K562 (cell line): ENCODE measurements around the gene LAPTM5. TPM values are rescaled to one million over a fixed set of nuclear protein-coding genes. Genes with fewer than 3 reads are reported as not detected.

Source experiments
- CREB1 ChIP-seq, 2 experiments: sonication (generic) in 1 of 2; formaldehyde crosslinking in 1 of 2; IDR thresholded peaks; 2 replicates each; pipeline versions ENCODE4 v1.6.1 to v1.8.0; 2012 to 2022; ENCODE audit warnings: inconsistent platforms in 1 of 2, mild to moderate bottlenecking in 1 of 2, missing genetic modification reagents in 1 of 2, moderate library complexity in 1 of 2
- MCM5 ChIP-seq: fragments of 450-650 bp; IDR thresholded peaks from 2 replicates; pipeline ENCODE4 v1.6.1; 2016; ENCODE audit warnings: low read depth
- MYBL2 ChIP-seq, 2 experiments: fragments of 450-650 bp in 1 of 2; sonication (generic) in 1 of 2; formaldehyde crosslinking in 1 of 2; IDR thresholded peaks; 2 replicates each; pipeline versions ENCODE4 v1.6.1 to v1.8.1; 2017 to 2022; ENCODE audit warnings: borderline replicate concordance in 1 of 2, inconsistent platforms in 1 of 2, low read depth in 1 of 2, mild to moderate bottlenecking in 1 of 2, missing genetic modification reagents in 1 of 2, moderate library complexity in 1 of 2
- SIRT6 ChIP-seq: IDR thresholded peaks from one replicate; pipeline ENCODE4 v1.6.1; 2012; ENCODE audit warnings: low read depth, mild to moderate bottlenecking, control low read depth, inconsistent platforms, low read length, moderate library complexity
- TAL1 ChIP-seq: fragments of 450-650 bp; IDR thresholded peaks from 2 replicates; pipeline ENCODE4 v1.6.1; 2016; ENCODE audit warnings: mild to moderate bottlenecking
- ZNF140 ChIP-seq: fragments of 250-450 bp; sonication (Bioruptor Pico); IDR thresholded peaks from 2 replicates; pipeline ENCODE4 v1.8.0; 2021; ENCODE audit warnings: moderate library complexity, mild to moderate bottlenecking, inconsistent platforms
- ZNF584 ChIP-seq: fragments of 200-800 bp; sonication (Bioruptor generic); IDR thresholded peaks from 2 replicates; pipeline ENCODE4 v1.6.1; 2016; ENCODE audit warnings: low read depth, mild to moderate bottlenecking, missing genetic modification characterization, missing compliant biosample characterization
- ZNF764 ChIP-seq: fragments of 250-450 bp; sonication (Bioruptor Pico); IDR thresholded peaks from 2 replicates; pipeline ENCODE4 v1.4.0; 2020; ENCODE audit warnings: low read depth, mild to moderate bottlenecking, moderate library complexity
- polyA plus RNA-seq, 8 experiments: library from polyadenylated mRNA; depleted of rRNA in 4 of 8; stranded (reverse) in 5 of 8; unstranded in 3 of 8; fragments of >200 nt; fragmentation: Nextera tagmentation in 2 of 8; fragmentation: Illumina TruSeq in 1 of 8; extraction: Ambion mirVana in 2 of 8; extraction: Trizol in 1 of 8; gene quantifications; 2 replicates each; pipeline versions ENCODE4 v1.2.1 to v1.2.3, GENCODE V29; 2011 to 2014; ENCODE audit warnings: inconsistent platforms in 1 of 8, missing spikeins in 1 of 8
- total RNA-seq, 7 experiments: library from RNA; depleted of rRNA in 6 of 7; stranded (reverse); fragments of >200 nt in 6 of 7; fragmentation: Illumina TruSeq in 2 of 7; extraction: Trizol in 2 of 7; gene quantifications; 2 replicates each; pipeline versions ENCODE4 v1.2.1 to v1.2.3, GENCODE V29; 2011 to 2021; ENCODE audit warnings: low replicate concordance in 1 of 7
- TF ChIP-seq, protein P1 (sequence below), 3 experiments: IDR thresholded peaks in 2 of 3; conservative IDR thresholded peaks in 1 of 3; 2 replicates each; pipeline ENCODE4 v1.5.1; 2011 to 2012; ENCODE audit warnings: low read length in 3 of 3, mild to moderate bottlenecking in 3 of 3, control low read depth in 2 of 3, improper control_type of control experiment in 1 of 3, inconsistent platforms in 1 of 3, low read depth in 1 of 3, mixed read lengths in 1 of 3, moderate library complexity in 1 of 3; ENCODE audit not compliant: insufficient read depth in 2 of 3
- TF ChIP-seq, protein P2 (sequence below), 2 experiments: IDR thresholded peaks; 2 replicates each; pipeline ENCODE4 v1.6.1; 2011; ENCODE audit warnings: borderline replicate concordance in 1 of 2, control low read depth in 1 of 2, low read depth in 1 of 2, low read length in 1 of 2, mild to moderate bottlenecking in 1 of 2, mixed read lengths in 1 of 2, moderate library complexity in 1 of 2; ENCODE audit not compliant: insufficient read depth in 1 of 2, insufficient read length in 1 of 2, poor library complexity in 1 of 2, severe bottlenecking in 1 of 2; ENCODE audit errors: extremely low read depth in 1 of 2
- TF ChIP-seq, protein P3 (sequence below): fragments of 450-650 bp; formaldehyde crosslinking; IDR thresholded peaks from 2 replicates; pipeline ENCODE4 v1.4.0; 2022; ENCODE audit warnings: missing genetic modification characterization
- TF ChIP-seq, protein P4 (sequence below): conservative IDR thresholded peaks from 2 replicates; pipeline ENCODE4 v1.6.1; 2011; ENCODE audit warnings: low read depth, mild to moderate bottlenecking, low read length; ENCODE audit not compliant: control insufficient read depth
- TF ChIP-seq, protein P5 (sequence below): fragments of 200-800 bp; sonication (Bioruptor generic); IDR thresholded peaks from 2 replicates; pipeline ENCODE4 v1.6.1; 2016; ENCODE audit warnings: missing genetic modification characterization, missing compliant biosample characterization

Gene LAPTM5
- total and polyA plus RNA-seq, 9 of the 15 experiments (the other 6 are each of a cell fraction or from before 2014, with no cell fraction given): 2.4 to 47.3 (median 20.3) TPM

DNA sequence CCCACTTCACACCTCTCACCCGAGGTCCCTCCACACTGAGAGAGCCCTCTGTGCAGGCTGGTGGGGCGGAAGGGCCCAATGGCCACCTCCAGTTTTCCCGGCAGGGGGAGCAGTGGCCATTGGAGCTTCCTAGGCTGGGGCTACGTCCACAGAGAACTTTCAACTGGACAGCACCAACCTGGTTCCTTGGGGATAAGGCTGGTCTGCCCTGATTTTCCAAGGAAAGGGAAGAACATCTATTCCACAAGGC lies 20.3 kb upstream of the LAPTM5 start (continued):
- TF ChIP-seq, protein P1, sequence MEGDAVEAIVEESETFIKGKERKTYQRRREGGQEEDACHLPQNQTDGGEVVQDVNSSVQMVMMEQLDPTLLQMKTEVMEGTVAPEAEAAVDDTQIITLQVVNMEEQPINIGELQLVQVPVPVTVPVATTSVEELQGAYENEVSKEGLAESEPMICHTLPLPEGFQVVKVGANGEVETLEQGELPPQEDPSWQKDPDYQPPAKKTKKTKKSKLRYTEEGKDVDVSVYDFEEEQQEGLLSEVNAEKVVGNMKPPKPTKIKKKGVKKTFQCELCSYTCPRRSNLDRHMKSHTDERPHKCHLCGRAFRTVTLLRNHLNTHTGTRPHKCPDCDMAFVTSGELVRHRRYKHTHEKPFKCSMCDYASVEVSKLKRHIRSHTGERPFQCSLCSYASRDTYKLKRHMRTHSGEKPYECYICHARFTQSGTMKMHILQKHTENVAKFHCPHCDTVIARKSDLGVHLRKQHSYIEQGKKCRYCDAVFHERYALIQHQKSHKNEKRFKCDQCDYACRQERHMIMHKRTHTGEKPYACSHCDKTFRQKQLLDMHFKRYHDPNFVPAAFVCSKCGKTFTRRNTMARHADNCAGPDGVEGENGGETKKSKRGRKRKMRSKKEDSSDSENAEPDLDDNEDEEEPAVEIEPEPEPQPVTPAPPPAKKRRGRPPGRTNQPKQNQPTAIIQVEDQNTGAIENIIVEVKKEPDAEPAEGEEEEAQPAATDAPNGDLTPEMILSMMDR (IDR thresholded peaks at IDR 0.05 in 2 of 3, conservative IDR thresholded peaks at IDR 0.05 in 1 of 3; ENCODE audit: insufficient read depth in 2 of 3, low read depth in 1 of 3, low read length in 3 of 3): peak; percentile 44 to 76 (median 57)
- TF ChIP-seq CREB1 (IDR thresholded peaks at IDR 0.05) (no peak), CREB1 (CRISPR knock-in tag; IDR thresholded peaks at IDR 0.05) (no peak), ZNF764 (CRISPR knock-in tag) (0 out of 2 replicates have a peak, but pooled peaks have one; percentile 50), TAL1 (no peak), MCM5 (no peak), SIRT6 (no peak), ZNF584 (peak; percentile 75; the same call in 1 of the 2 replicates), ZNF140 (CRISPR knock-in tag) (no peak), MYBL2 (IDR thresholded peaks at IDR 0.05; ENCODE audit: low read depth) (no peak), MYBL2 (CRISPR knock-in tag; IDR thresholded peaks at IDR 0.05; ENCODE audit: borderline replicate concordance) (no peak)
- TF ChIP-seq, protein P2, sequence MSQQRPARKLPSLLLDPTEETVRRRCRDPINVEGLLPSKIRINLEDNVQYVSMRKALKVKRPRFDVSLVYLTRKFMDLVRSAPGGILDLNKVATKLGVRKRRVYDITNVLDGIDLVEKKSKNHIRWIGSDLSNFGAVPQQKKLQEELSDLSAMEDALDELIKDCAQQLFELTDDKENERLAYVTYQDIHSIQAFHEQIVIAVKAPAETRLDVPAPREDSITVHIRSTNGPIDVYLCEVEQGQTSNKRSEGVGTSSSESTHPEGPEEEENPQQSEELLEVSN (IDR thresholded peaks at IDR 0.05; ENCODE audit: borderline replicate concordance in 1 of 2, extremely low read depth in 1 of 2, insufficient read depth in 1 of 2, insufficient read length in 1 of 2, low read depth in 1 of 2, low read length in 1 of 2, poor library complexity in 1 of 2, severe bottlenecking in 1 of 2): peak in 1 of 2 experiments; percentile 66
- TF ChIP-seq, protein P3, sequence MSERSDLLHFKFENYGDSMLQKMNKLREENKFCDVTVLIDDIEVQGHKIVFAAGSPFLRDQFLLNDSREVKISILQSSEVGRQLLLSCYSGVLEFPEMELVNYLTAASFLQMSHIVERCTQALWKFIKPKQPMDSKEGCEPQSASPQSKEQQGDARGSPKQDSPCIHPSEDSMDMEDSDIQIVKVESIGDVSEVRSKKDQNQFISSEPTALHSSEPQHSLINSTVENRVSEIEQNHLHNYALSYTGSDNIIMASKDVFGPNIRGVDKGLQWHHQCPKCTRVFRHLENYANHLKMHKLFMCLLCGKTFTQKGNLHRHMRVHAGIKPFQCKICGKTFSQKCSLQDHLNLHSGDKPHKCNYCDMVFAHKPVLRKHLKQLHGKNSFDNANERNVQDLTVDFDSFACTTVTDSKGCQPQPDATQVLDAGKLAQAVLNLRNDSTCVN (CRISPR knock-in tag): no peak
- TF ChIP-seq, protein P4, sequence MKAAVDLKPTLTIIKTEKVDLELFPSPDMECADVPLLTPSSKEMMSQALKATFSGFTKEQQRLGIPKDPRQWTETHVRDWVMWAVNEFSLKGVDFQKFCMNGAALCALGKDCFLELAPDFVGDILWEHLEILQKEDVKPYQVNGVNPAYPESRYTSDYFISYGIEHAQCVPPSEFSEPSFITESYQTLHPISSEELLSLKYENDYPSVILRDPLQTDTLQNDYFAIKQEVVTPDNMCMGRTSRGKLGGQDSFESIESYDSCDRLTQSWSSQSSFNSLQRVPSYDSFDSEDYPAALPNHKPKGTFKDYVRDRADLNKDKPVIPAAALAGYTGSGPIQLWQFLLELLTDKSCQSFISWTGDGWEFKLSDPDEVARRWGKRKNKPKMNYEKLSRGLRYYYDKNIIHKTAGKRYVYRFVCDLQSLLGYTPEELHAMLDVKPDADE: no peak
- TF ChIP-seq, protein P5, sequence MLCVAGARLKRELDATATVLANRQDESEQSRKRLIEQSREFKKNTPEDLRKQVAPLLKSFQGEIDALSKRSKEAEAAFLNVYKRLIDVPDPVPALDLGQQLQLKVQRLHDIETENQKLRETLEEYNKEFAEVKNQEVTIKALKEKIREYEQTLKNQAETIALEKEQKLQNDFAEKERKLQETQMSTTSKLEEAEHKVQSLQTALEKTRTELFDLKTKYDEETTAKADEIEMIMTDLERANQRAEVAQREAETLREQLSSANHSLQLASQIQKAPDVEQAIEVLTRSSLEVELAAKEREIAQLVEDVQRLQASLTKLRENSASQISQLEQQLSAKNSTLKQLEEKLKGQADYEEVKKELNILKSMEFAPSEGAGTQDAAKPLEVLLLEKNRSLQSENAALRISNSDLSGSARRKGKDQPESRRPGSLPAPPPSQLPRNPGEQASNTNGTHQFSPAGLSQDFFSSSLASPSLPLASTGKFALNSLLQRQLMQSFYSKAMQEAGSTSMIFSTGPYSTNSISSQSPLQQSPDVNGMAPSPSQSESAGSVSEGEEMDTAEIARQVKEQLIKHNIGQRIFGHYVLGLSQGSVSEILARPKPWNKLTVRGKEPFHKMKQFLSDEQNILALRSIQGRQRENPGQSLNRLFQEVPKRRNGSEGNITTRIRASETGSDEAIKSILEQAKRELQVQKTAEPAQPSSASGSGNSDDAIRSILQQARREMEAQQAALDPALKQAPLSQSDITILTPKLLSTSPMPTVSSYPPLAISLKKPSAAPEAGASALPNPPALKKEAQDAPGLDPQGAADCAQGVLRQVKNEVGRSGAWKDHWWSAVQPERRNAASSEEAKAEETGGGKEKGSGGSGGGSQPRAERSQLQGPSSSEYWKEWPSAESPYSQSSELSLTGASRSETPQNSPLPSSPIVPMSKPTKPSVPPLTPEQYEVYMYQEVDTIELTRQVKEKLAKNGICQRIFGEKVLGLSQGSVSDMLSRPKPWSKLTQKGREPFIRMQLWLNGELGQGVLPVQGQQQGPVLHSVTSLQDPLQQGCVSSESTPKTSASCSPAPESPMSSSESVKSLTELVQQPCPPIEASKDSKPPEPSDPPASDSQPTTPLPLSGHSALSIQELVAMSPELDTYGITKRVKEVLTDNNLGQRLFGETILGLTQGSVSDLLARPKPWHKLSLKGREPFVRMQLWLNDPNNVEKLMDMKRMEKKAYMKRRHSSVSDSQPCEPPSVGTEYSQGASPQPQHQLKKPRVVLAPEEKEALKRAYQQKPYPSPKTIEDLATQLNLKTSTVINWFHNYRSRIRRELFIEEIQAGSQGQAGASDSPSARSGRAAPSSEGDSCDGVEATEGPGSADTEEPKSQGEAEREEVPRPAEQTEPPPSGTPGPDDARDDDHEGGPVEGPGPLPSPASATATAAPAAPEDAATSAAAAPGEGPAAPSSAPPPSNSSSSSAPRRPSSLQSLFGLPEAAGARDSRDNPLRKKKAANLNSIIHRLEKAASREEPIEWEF (CRISPR knock-in tag): peak; percentile 15; the same call in 1 of the 2 replicates
